Peyer's patch (tissue), 4 donors: ENCODE measurements around the gene USP30.

Source experiments
- CTCF ChIP-seq, 6 experiments: fragments of 450-650 bp in 4 of 6; fragments of 200-600 bp in 2 of 6; sonication (generic) in 1 of 6; IDR thresholded peaks; one replicate each; pipeline ENCODE4 v1.5.1; 2017 to 2019; ENCODE audit warnings: antibody characterized with exemption in 6 of 6, mild to moderate bottlenecking in 3 of 6, moderate library complexity in 1 of 6
- POLR2A ChIP-seq, 2 donors: fragments of 450-650 bp; IDR thresholded peaks; one replicate each; pipeline ENCODE4 v1.5.1; 2017; ENCODE audit warnings: antibody characterized with exemption in 2 of 2, mild to moderate bottlenecking in 2 of 2, moderate library complexity in 2 of 2

GRCh38 chr12:109052097-109052413 lies 321 bp upstream of the USP30 start:
- TF ChIP-seq CTCF (IDR thresholded peaks at IDR 0.05) (no peak), POLR2A (IDR thresholded peaks at IDR 0.05) (no peak)
